OCI-LY1 (cell line): ENCODE results near the gene IRF2BP2.

Experiments used
- CTCF ChIP-seq: fragments of 200-600 bp; sonication (generic), shearing (Covaris generic); IDR thresholded peaks from 2 replicates; pipeline ENCODE4 v1.5.1; 2017; ENCODE audit warnings: mild to moderate bottlenecking, antibody characterized with exemption, low read length, moderate library complexity, mixed read lengths
- EZH2 ChIP-seq: fragments of 200-600 bp; sonication (generic), shearing (Covaris generic); IDR thresholded peaks from 2 replicates; pipeline ENCODE4 v1.8.0; 2017; ENCODE audit warnings: borderline replicate concordance, mixed run types, mild to moderate bottlenecking, antibody characterized with exemption, low read length, moderate library complexity, mixed read lengths

- TF ChIP-seq CTCF, result peak; percentile 23; the same call in 1 of the 2 replicates
- no peak for TF ChIP-seq EZH2
These were observed 30.0 kb downstream of the IRF2BP2 start for GRCh38 chr1:234579967-234580366.
